Thyroid gland (tissue), 4 donors: ENCODE data around the gene NPPC.

ENCODE experiments used
- POLR2A ChIP-seq, 2 donors: fragments of 450-650 bp; IDR thresholded peaks; one replicate each; pipeline ENCODE4 v1.6.1; 2017; ENCODE audit warnings: antibody characterized with exemption in 2 of 2, mild to moderate bottlenecking in 2 of 2, moderate library complexity in 1 of 2
- TF ChIP-seq, protein P1 (sequence below), 6 experiments: fragments of 200-600 bp in 3 of 6; fragments of 450-650 bp in 3 of 6; sonication (generic) in 3 of 6; IDR thresholded peaks; one replicate each; pipeline ENCODE4 v1.5.1; 2016 to 2019; ENCODE audit warnings: antibody characterized with exemption in 6 of 6, mild to moderate bottlenecking in 2 of 6, inconsistent platforms in 1 of 6, moderate library complexity in 1 of 6

DNA sequence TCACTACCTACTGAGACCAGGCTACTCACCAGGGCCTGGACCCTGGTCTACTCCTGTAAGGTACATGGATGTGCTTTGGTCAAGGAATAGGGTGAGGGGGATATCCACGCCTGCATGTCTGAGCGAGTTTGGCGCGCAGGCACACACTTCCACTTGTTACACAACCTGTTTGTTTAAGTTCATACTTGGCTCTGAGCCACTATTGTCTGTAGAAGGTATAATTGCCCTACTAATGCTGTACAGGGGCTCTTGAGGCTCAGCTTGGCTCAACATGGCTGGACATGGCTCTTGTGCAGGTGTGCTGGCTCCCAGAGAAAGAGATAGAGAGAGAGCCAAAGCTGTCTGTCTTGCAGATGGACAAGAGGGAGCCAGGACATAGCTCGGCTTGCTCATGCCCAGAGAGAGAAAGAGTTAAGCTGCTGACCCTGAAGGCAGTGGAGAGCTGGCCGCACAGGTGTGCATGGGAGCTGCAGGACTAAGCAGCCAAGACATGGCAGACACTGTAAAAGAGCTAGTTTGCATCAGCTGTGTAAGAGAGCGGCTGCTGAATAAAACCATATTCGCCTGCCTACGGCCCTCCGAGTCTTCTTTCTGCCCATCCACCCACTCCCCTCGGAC lies 35.2 kb downstream of the NPPC start:
- TF ChIP-seq, protein P1, sequence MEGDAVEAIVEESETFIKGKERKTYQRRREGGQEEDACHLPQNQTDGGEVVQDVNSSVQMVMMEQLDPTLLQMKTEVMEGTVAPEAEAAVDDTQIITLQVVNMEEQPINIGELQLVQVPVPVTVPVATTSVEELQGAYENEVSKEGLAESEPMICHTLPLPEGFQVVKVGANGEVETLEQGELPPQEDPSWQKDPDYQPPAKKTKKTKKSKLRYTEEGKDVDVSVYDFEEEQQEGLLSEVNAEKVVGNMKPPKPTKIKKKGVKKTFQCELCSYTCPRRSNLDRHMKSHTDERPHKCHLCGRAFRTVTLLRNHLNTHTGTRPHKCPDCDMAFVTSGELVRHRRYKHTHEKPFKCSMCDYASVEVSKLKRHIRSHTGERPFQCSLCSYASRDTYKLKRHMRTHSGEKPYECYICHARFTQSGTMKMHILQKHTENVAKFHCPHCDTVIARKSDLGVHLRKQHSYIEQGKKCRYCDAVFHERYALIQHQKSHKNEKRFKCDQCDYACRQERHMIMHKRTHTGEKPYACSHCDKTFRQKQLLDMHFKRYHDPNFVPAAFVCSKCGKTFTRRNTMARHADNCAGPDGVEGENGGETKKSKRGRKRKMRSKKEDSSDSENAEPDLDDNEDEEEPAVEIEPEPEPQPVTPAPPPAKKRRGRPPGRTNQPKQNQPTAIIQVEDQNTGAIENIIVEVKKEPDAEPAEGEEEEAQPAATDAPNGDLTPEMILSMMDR (IDR thresholded peaks at IDR 0.05), result no peak
- no peak for TF ChIP-seq POLR2A (IDR thresholded peaks at IDR 0.05)
